ENCODE data around the gene MYT1. TPM values are rescaled to one million over a fixed set of nuclear protein-coding genes. Genes with fewer than 3 reads are reported as not detected.

Gene MYT1
- total and polyA plus RNA-seq, 2 experiments from 2014 or later: 0.39 to 0.50 TPM

DNA sequence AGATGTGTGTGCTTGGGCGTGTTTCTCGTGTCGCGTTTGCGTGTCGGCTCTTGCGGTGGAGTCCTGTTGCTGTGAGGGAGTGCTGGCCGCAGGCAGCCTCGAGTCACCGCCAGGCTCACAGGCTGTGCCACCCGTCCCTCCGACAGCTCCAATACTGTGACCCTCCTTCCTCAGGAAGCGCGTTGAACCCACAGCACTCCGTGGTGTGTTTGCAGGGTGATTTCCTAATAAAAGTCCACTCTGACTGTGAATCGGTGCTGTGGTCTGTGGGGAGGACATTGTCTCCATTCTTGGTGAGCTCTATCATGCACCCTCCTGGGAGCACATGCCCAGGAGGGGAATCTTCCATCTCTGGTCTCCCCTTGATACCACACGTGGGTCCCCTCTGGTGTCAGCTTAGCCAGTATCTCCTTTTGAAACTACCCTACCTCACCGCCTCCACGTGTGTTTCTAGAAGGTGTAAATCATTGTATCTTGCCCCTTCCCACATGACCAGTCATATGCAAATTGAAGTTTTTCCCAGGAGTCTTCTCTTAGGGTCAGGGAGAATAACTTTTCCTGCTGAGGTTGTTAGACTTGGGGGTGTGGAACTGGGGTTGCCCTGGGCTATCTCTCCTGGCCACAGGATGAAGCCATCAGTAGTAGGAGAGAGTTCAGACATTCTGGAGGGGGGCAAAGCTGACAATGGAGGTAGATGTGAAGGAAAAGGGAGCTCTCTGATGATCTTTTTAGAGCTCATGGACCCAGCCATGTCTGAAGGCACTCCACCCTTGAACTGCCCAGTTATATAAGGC is 77.9 kb downstream of the MYT1 start:
- Histone ChIP-seq H3K4me1 (ENCODE audit: low read depth) (no peaks in the 10 kb centered on the region), H3K27ac (no peak overlapping the region), H3K9me3 (ENCODE audit: low read depth) (no peaks in the 10 kb centered on the region), H3K4me3 (no peak overlapping the region), H3K36me3 (no peaks in the 10 kb centered on the region), H3K27me3 (no peaks in the 10 kb centered on the region)
- DNase-seq (ENCODE audit: low read depth in 1 of 2, low spot score in 1 of 2): no peak
- TF ChIP-seq, protein P1, sequence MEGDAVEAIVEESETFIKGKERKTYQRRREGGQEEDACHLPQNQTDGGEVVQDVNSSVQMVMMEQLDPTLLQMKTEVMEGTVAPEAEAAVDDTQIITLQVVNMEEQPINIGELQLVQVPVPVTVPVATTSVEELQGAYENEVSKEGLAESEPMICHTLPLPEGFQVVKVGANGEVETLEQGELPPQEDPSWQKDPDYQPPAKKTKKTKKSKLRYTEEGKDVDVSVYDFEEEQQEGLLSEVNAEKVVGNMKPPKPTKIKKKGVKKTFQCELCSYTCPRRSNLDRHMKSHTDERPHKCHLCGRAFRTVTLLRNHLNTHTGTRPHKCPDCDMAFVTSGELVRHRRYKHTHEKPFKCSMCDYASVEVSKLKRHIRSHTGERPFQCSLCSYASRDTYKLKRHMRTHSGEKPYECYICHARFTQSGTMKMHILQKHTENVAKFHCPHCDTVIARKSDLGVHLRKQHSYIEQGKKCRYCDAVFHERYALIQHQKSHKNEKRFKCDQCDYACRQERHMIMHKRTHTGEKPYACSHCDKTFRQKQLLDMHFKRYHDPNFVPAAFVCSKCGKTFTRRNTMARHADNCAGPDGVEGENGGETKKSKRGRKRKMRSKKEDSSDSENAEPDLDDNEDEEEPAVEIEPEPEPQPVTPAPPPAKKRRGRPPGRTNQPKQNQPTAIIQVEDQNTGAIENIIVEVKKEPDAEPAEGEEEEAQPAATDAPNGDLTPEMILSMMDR (IDR thresholded peaks at IDR 0.05; ENCODE audit: low read depth, low read length): no peak

DNA sequence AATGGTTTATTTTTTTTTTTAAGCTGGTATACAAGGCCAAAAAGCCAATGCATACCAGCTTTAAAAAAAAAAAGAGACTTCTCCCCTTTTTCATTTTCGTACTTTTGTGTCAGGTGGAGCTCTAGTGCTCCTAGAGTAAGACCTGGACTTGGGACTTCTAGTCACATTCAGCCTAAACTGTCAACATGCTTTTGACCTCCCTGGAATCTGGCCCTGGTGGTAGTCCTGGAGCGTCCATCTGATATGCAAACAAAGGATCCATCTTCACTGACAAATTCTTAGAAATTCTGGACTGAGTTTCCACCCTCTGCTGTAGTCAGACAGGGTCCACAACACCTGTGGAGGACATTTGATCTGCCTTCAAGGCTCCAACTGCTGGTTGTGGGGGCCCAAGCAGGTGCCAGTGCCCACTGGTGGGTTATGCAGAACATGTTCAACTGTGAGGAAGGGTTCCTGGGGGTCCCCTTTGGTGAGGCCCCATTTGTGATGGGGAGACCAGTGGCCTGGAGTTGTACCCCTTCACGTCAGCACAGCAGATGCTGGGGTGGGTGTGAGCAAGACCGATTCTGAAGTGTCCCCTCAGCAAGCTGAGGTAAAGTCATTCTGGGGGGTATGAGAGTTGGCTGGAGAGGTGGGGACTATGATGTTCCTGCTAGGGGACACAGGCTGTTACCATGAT is 78.7 kb downstream of the MYT1 start:
- H3K27ac ChIP-seq: no peak overlapping the region
- no peaks in the 10 kb centered on the region for H3K27me3 ChIP-seq
- DNase-seq (ENCODE audit: low read depth in 1 of 2, low spot score in 1 of 2): no peak
- no peaks in the 10 kb centered on the region for H3K36me3 ChIP-seq
- H3K9me3 ChIP-seq (ENCODE audit: low read depth): no peaks in the 10 kb centered on the region
- H3K4me3 ChIP-seq: no peak overlapping the region
- TF ChIP-seq, protein P1 (IDR thresholded peaks at IDR 0.05; ENCODE audit: low read depth, low read length): no peak
- H3K4me1 ChIP-seq (ENCODE audit: low read depth): no peaks in the 10 kb centered on the region

DNA sequence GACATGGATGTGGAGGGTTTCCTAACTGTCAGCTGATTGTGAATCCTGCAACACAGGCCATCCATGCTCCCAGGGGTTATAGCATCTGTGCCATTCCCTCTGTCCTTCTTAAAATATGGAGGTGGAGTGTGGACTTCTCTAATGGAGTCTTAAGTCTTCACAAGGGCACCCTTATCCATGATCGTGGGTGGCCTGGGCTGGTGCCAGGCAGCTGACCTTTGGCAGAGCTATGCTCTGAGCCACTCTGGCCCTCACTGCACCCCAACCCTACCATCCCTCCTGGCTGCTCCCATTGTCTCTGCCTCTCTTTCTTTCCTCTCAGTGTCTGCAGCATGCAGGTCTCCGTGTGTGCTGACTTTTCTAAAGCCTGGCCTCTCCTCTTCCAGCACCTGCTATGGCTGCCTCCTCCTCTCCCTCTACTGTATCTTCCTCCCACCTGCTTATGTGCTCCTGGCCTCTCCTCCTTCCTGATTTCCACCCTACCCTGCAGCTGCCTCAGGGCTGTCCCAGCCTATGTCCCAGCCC is 80.1 kb downstream of the MYT1 start:
- Histone ChIP-seq H3K9me3 (ENCODE audit: low read depth) (no peaks in the 10 kb centered on the region), H3K27me3 (no peaks in the 10 kb centered on the region), H3K4me3 (no peak overlapping the region), H3K36me3 (no peaks in the 10 kb centered on the region), H3K4me1 (ENCODE audit: low read depth) (no peaks in the 10 kb centered on the region), H3K27ac (no peak overlapping the region)
- DNase-seq (ENCODE audit: low read depth in 1 of 2, low spot score in 1 of 2): no peak
- TF ChIP-seq, protein P1 (IDR thresholded peaks at IDR 0.05; ENCODE audit: low read depth, low read length): no peak

DNA sequence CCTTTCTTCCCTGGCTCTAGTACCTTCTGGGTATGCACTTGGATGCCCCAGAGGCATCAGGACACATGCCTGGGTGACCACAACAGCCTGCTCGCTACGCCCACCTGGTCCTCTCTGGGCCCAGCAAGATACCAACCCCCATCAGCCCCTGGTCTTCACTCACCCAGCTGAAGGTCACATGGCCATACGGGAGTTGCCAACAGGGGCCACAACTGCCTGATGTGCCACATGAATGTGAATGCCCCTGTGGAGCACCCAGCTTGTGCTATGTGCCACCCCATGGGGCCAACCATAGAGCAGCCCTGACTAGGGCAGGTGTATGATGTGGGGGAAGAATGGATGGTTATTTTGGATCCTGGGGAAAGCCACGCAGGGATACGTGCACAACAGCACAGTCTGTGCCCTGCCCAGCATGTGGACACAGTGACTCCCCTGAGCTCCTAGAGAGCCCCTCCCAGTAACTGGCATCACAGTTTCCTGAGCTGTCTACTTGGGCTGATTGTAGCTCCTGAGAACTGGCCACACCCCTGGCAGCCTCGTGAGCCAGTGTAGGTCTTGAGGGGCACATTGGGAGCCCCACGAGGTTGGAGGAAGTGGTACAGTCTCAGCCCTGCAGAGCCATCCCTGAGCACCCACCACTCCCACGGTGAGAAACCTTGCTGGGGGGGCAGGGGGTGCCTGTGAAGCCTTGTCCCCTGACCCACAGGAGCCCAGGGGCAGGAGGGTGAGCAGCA is 80.8 kb downstream of the MYT1 start:
- H3K27ac ChIP-seq: no peak overlapping the region
- H3K4me1 ChIP-seq (ENCODE audit: low read depth): no peaks in the 10 kb centered on the region
- no peaks in the 10 kb centered on the region for H3K9me3 ChIP-seq (ENCODE audit: low read depth)
- DNase-seq (ENCODE audit: low read depth in 1 of 2, low spot score in 1 of 2): no peak
- H3K36me3 ChIP-seq: no peaks in the 10 kb centered on the region
- TF ChIP-seq, protein P1 (IDR thresholded peaks at IDR 0.05; ENCODE audit: low read depth, low read length): no peak
- peaks cover under 1% of the 10 kb centered on the region for H3K27me3 ChIP-seq
- no peak overlapping the region for H3K4me3 ChIP-seq

DNA sequence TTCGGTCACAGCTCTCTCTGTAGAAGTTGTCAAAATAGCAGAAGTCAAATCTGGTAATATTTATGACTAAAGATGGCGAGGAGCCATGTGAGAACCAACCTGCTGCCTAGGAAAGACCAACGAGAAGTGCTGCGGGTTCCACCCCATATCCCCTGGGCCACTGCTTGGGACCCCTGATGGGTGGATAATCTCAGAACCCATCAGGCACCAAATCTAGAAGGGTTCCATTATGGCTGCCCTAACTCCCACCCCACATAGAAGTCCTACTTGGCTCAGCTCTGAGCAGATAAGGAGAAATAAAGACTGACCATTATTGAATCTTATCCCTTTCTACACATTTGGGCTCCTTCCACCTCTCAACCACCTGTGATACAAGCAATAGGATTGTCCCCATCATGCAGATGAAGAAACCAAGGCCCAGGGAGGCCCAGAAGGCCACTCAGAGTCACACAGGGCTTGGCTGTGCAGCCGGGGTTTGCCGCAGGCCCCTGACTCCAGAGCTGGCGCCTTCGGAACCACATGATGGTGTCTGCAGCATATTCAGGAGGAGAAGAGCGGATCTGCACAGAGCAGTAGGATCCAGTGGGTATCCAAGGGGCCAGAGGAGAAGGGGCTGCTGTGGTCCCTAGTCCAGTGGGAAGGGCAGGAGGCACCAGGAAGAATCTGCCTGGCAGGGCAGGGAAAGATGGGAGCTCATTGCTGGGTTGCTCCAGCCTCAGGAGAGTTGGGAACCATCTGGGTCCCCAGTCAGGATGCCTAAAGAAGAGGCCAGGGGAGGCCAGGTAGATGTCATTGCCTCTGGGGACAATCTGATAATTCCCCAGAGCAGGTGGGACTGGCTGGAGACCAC is 81.7 kb downstream of the MYT1 start:
- Histone ChIP-seq H3K36me3 (no peaks in the 10 kb centered on the region), H3K27me3 (peaks cover 9% of the 10 kb centered on the region), H3K4me3 (no peak overlapping the region), H3K27ac (no peak overlapping the region), H3K4me1 (ENCODE audit: low read depth) (no peaks in the 10 kb centered on the region), H3K9me3 (ENCODE audit: low read depth) (no peaks in the 10 kb centered on the region)
- no peak for DNase-seq (ENCODE audit: low read depth in 1 of 2, low spot score in 1 of 2)
- TF ChIP-seq, protein P1 (IDR thresholded peaks at IDR 0.05; ENCODE audit: low read depth, low read length): no peak
